AG09319 (cell line): ENCODE data around the gene PCDH15.

ENCODE experiments used
- DNase-seq: peaks from one replicate; pipeline ENCODE4 v3.0.0-alpha.2; 2010; ENCODE audit warnings: low read depth; ENCODE audit errors: extremely low read depth
- TF ChIP-seq, protein P1 (sequence below): IDR thresholded peaks from 2 replicates; pipeline ENCODE4 v1.5.1; 2011; ENCODE audit warnings: low read depth, mild to moderate bottlenecking, inconsistent platforms, low read length, moderate library complexity

PCDH15 gene

DNA sequence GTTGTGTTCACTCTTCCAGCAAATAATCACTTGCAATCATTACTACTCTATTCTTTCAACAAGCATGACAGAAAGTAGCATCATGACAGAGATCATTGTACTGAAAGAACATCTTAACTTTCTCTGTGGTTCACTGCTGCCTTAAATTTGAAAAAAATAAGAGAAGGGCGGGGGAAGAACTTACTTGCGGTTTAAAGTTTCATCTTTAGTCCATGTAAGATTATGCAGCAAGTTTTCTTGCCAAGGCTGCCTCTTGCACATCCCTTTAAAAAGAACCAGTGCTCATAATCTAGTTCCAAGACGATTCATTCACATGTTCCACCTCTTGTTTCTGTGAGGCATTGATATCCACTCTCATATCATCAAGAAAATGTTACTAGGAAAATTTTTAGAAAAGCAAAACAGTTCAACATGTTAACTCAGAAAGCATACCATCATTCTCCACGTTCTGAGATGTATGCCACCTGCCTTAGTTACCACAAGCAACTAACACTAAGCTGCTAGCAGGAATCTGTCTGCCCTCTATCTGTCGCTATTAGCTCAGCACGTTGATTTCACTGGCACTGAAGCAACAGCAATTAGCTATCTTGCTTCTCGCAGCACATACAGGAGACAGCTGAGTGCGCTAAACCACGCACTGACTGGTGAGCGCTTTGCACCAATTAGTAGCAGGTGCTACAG is at the start of gene PCDH15:
PCDH15 (minus strand) TSS at position 491 of the 681 bp plus-strand sequence. CDS start 136,969 bp downstream, outside the sequence.
- TF ChIP-seq, protein P1, sequence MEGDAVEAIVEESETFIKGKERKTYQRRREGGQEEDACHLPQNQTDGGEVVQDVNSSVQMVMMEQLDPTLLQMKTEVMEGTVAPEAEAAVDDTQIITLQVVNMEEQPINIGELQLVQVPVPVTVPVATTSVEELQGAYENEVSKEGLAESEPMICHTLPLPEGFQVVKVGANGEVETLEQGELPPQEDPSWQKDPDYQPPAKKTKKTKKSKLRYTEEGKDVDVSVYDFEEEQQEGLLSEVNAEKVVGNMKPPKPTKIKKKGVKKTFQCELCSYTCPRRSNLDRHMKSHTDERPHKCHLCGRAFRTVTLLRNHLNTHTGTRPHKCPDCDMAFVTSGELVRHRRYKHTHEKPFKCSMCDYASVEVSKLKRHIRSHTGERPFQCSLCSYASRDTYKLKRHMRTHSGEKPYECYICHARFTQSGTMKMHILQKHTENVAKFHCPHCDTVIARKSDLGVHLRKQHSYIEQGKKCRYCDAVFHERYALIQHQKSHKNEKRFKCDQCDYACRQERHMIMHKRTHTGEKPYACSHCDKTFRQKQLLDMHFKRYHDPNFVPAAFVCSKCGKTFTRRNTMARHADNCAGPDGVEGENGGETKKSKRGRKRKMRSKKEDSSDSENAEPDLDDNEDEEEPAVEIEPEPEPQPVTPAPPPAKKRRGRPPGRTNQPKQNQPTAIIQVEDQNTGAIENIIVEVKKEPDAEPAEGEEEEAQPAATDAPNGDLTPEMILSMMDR = no peak; the same call in 1 of the 2 replicates
- no peak for DNase-seq

GRCh38 chr10:54843932-54844331 is 42.9 kb upstream of the PCDH15 start:
- no peak for DNase-seq
- TF ChIP-seq, protein P1 = no peak

DNA sequence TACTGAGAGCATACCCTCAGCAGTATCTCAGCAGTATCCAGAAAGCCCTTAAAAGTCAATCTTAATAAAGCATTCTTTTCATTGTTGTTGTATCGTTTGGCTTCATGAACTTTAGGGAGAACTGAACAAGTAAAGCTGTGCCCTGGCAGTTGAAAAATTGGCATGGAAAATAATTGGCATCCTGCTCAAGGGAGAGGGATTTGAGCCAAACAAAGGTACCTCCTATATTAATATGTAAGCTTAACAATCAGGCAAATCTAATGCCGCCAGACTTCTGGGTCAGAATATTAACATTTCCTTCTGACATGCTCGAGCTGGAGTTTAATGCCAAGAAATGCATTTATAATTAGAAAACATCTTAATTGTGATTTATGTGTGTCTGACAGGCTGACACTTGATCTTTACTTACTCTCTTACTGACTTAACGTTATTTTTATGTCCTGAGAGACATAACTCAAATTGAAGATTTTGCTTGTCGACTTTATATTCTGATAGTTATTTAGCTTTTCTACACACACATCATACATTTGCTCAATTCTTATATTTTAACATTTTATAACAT is 42.1 kb upstream of the PCDH15 start:
- TF ChIP-seq, protein P1 = no peak
- no peak for DNase-seq

GRCh38 chr10:54837479-54837878 is 36.4 kb upstream of the PCDH15 start:
- no peak for DNase-seq
- TF ChIP-seq, protein P1 = no peak

GRCh38 chr10:54833029-54833428 is 32.0 kb upstream of the PCDH15 start:
- TF ChIP-seq, protein P1 = no peak
- no peak for DNase-seq

DNA sequence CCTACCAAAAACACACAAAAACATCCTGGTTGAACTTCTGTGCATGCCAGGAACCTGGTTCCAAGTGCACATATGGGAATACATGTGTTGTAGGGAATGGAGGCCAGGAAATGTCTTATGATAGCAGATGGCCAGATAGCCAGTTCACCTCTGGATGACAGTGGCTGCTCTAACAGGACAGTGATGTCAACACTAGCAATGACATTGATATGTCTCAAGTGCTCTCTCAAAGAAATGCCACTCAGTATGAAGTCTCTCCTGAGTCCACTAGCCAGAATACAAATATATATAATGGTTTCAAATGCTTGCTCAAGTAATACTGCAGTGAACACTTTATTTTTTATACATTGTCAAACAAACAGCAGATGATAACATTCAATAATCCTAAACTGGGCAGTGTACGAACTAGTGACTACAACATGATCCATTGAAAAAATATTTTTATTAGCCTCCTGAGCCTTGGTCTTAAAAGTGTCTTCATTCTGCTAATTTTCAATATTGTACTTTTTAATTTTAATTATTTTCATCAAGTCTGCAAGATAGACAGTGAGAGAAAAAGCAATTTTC is 26.0 kb upstream of the PCDH15 start:
- no peak for DNase-seq
- TF ChIP-seq, protein P1 = no peak

- no peak for DNase-seq
- TF ChIP-seq, protein P1 = no peak
Measured at GRCh38 chr10:54815583-54815982, 14.6 kb upstream of the PCDH15 start.
